IMR-90 (cell line): ENCODE data around the gene RFX1. TPM values are rescaled to one million over a fixed set of nuclear protein-coding genes. Genes with fewer than 3 reads are reported as not detected.

Source experiments
- ATAC-seq: fragments of 200-7000 bp; cut with Tn5 transposase; 2 replicates; pipeline ENCODE4 v1.9.1; 2020; ENCODE audit warnings: low read depth, mild to moderate bottlenecking, moderate library complexity
- BruUV-seq: library from RNA; stranded (reverse); fragments of 400-500 nt; replicated peaks from 2 replicates; lab custom pipeline; 2021; lab: Mats Ljungman, UMichigan
- CTCF ChIA-PET: fragments of 300-600 bp; formaldehyde crosslinking; extraction: SDS; loops from one replicate; lab custom pipeline; 2021; ENCODE audit warnings: antibody characterized with exemption; lab: Yijun Ruan, JAX
- POLR2A ChIA-PET: fragments of 300-600 bp; sonication (Branson Sonifier 250); formaldehyde crosslinking; loops from one replicate; lab custom pipeline; 2022; ENCODE audit warnings: antibody characterized with exemption; ENCODE audit not compliant: unreplicated experiment; lab: Charles Lee
- DNase-seq: peaks from one replicate; pipeline ENCODE4 v3.0.0; 2013
- H2AFZ ChIP-seq: replicated peaks from 2 replicates; pipeline ENCODE3; 2013; ENCODE audit warnings: low read length, mild to moderate bottlenecking; ENCODE audit not compliant: poor library complexity
- H2AK5ac ChIP-seq: 2 replicates; pipeline ENCODE4 v1.6.1; 2013; ENCODE audit warnings: low read depth, low read length, inconsistent platforms
- H2AK9ac ChIP-seq: replicated peaks from 2 replicates; pipeline ENCODE3; 2013; ENCODE audit warnings: mild to moderate bottlenecking, low read depth, low read length, moderate library complexity; ENCODE audit not compliant: poor library complexity
- H2BK120ac ChIP-seq: 2 replicates; pipeline ENCODE4 v1.6.1; 2013; ENCODE audit warnings: low read depth, low read length, inconsistent platforms
- H2BK15ac ChIP-seq: 3 replicates; pipeline ENCODE4 v1.6.1; 2013; ENCODE audit warnings: low read depth, low read length, inconsistent platforms
- H2BK20ac ChIP-seq: 2 replicates; pipeline ENCODE4 v1.6.1; 2013; ENCODE audit warnings: low read depth, mild to moderate bottlenecking, inconsistent platforms, low read length, moderate library complexity
- H2BK5ac ChIP-seq: 2 replicates; pipeline ENCODE4 v1.6.1; 2013; ENCODE audit warnings: mild to moderate bottlenecking, low read depth, low read length, inconsistent platforms; ENCODE audit not compliant: poor library complexity, severe bottlenecking
- H3K14ac ChIP-seq: replicated peaks from 2 replicates; pipeline ENCODE4 v1.6.1; 2013; ENCODE audit warnings: low read depth, low read length, inconsistent platforms
- H3K18ac ChIP-seq: 2 replicates; pipeline ENCODE4 v1.6.1; 2013; ENCODE audit warnings: low read depth, low read length, control low read depth
- H3K23ac ChIP-seq: 2 replicates; pipeline ENCODE4 v1.6.1; 2013; ENCODE audit warnings: low read depth, low read length, inconsistent platforms
- H3K27ac ChIP-seq: 2 replicates; pipeline ENCODE4 v1.5.1; 2013; ENCODE audit warnings: mild to moderate bottlenecking, control low read depth, low read length; ENCODE audit not compliant: insufficient read depth
- H3K27me3 ChIP-seq: 2 replicates; pipeline ENCODE4 v1.6.1; 2013; ENCODE audit warnings: low read length; ENCODE audit not compliant: control insufficient read depth, insufficient read depth
- H3K36me3 ChIP-seq: 2 replicates; pipeline ENCODE4 v1.6.1; 2013; ENCODE audit warnings: low read length, mixed read lengths; ENCODE audit not compliant: control insufficient read depth, insufficient read depth
- H3K4ac ChIP-seq: 2 replicates; pipeline ENCODE4 v1.6.1; 2013; ENCODE audit warnings: low read depth, low read length, inconsistent platforms
- H3K4me1 ChIP-seq: 2 replicates; pipeline ENCODE4 v1.6.1; 2013; ENCODE audit warnings: low read length, mixed read lengths; ENCODE audit not compliant: control insufficient read depth, insufficient read depth
- H3K4me2 ChIP-seq: 2 replicates; pipeline ENCODE4 v1.6.1; 2013; ENCODE audit warnings: low read depth, mild to moderate bottlenecking, control low read depth, low read length, moderate library complexity
- H3K4me3 ChIP-seq: 2 replicates; pipeline ENCODE4 v1.5.1; 2013; ENCODE audit warnings: low read depth, mild to moderate bottlenecking, control low read depth, low read length, moderate library complexity; ENCODE audit not compliant: insufficient read depth
- H3K56ac ChIP-seq: 2 replicates; pipeline ENCODE4 v1.6.1; 2013; ENCODE audit warnings: low read length, inconsistent platforms; ENCODE audit not compliant: insufficient read depth; ENCODE audit errors: extremely low read depth
- H3K79me1 ChIP-seq, 2 experiments: 2 replicates each; pipeline ENCODE4 v1.6.1; 2013; ENCODE audit warnings: low read length in 2 of 2, inconsistent platforms in 1 of 2, low read depth in 1 of 2
- H3K9ac ChIP-seq: 2 replicates; pipeline ENCODE4 v1.6.1; 2013; ENCODE audit warnings: low read depth, low read length, control low read depth
- H3K9me1 ChIP-seq: 2 replicates; pipeline ENCODE4 v1.6.1; 2013; ENCODE audit warnings: low read length, inconsistent platforms; ENCODE audit not compliant: insufficient read depth
- H3K9me3 ChIP-seq: 2 replicates; pipeline ENCODE4 v1.6.1; 2013; ENCODE audit warnings: low read length; ENCODE audit not compliant: control insufficient read depth, insufficient read depth
- H4K20me1 ChIP-seq: 2 replicates; pipeline ENCODE4 v1.6.1; 2013; ENCODE audit warnings: low read length, inconsistent platforms; ENCODE audit not compliant: insufficient read depth
- H4K5ac ChIP-seq: 2 replicates; pipeline ENCODE4 v1.6.1; 2013; ENCODE audit warnings: mild to moderate bottlenecking, low read depth, low read length, control low read depth
- H4K8ac ChIP-seq, 2 experiments: 2 replicates each; pipeline ENCODE4 v1.6.1; 2013; ENCODE audit warnings: low read depth in 2 of 2, low read length in 2 of 2, control low read depth in 1 of 2, inconsistent platforms in 1 of 2
- H4K91ac ChIP-seq: 2 replicates; pipeline ENCODE4 v1.6.1; 2013; ENCODE audit warnings: low read depth, low read length, inconsistent platforms; ENCODE audit not compliant: insufficient read depth
- CEBPB ChIP-seq: IDR thresholded peaks from 2 replicates; pipeline ENCODE4 v1.6.1; 2012; ENCODE audit warnings: low read depth, low read length, improper control_type of control experiment
- CHD1 ChIP-seq: IDR thresholded peaks from 2 replicates; pipeline ENCODE4 v1.6.1; 2012; ENCODE audit warnings: low read depth, low read length, improper control_type of control experiment
- FOS ChIP-seq: fragments of 150-350 bp; IDR thresholded peaks from 2 replicates; pipeline ENCODE4 v1.6.1; 2016; ENCODE audit warnings: low read depth, low read length
- MAFK ChIP-seq: IDR thresholded peaks from 2 replicates; pipeline ENCODE4 v1.6.1; 2012; ENCODE audit warnings: low read depth, low read length, improper control_type of control experiment
- MAZ ChIP-seq: IDR thresholded peaks from 2 replicates; pipeline ENCODE4 v1.6.1; 2012; ENCODE audit warnings: low read depth, mild to moderate bottlenecking, low read length, improper control_type of control experiment, moderate library complexity, borderline replicate concordance
- MXI1 ChIP-seq: IDR thresholded peaks from 2 replicates; pipeline ENCODE4 v1.6.1; 2012; ENCODE audit warnings: low read depth, mild to moderate bottlenecking, low read length, moderate library complexity, borderline replicate concordance
- NFE2L2 ChIP-seq: fragments of 150-350 bp; IDR thresholded peaks from 2 replicates; pipeline ENCODE4 v1.6.1; 2016; ENCODE audit warnings: low read depth, mild to moderate bottlenecking, low read length
- POLR2A ChIP-seq: IDR thresholded peaks from 2 replicates; pipeline ENCODE4 v1.6.1; 2012; ENCODE audit warnings: mild to moderate bottlenecking, low read depth, low read length
- RAD21 ChIP-seq: IDR thresholded peaks from 2 replicates; pipeline ENCODE4 v1.6.1; 2012; ENCODE audit warnings: low read length, improper control_type of control experiment
- RCOR1 ChIP-seq: IDR thresholded peaks from 2 replicates; pipeline ENCODE4 v1.6.1; 2012; ENCODE audit warnings: mild to moderate bottlenecking, low read length, improper control_type of control experiment; ENCODE audit not compliant: insufficient replicate concordance
- RFX5 ChIP-seq: IDR thresholded peaks from 2 replicates; pipeline ENCODE4 v1.8.0; 2012; ENCODE audit warnings: low read depth, mild to moderate bottlenecking, low read length, moderate library complexity
- SMC3 ChIP-seq: fragments of 150-350 bp; IDR thresholded peaks from 2 replicates; pipeline ENCODE4 v1.6.1; 2016; ENCODE audit warnings: low read depth, mild to moderate bottlenecking, antibody characterized with exemption, low read length, moderate library complexity
- WGBS, 2 experiments: methylation state at CpG; one replicate each; pipeline versions ENCODE4 v1.1.5 to v1.1.7; 2013; ENCODE audit warnings: missing lambda C conversion rate in 2 of 2; ENCODE audit not compliant: insufficient read length in 1 of 2; ENCODE audit errors: extremely low coverage in 2 of 2; 5-methylcytosine and 5-hydroxymethylcytosine counted together
- dilution Hi-C: fragments of 300-500 bp; cut with HindIII; formaldehyde crosslinking; loops from one replicate; pipeline ENCODE4 v1.14.3; 2018; ENCODE audit warnings: low sequenced_read_pairs; ENCODE audit not compliant: unreplicated experiment
- in situ Hi-C: fragments of 300-500 bp; cut with MboI; formaldehyde crosslinking; loops from 3 replicates; pipeline ENCODE4 v1.14.3; 2019; ENCODE audit warnings: low sequenced_read_pairs, inconsistent platforms, mixed read lengths
- intact Hi-C: fragments of 100-400 bp; cut with micrococcal nuclease; formaldehyde crosslinking; loops from 2 replicates; pipeline ENCODE4 v1.10.0; 2022
- polyA plus RNA-seq, 3 experiments: library from polyadenylated mRNA; depleted of rRNA; stranded (reverse); fragments of >200 nt; gene quantifications; 2 replicates each; pipeline ENCODE4 v1.2.3, GENCODE V29; 2012; ENCODE audit warnings: low replicate concordance in 1 of 3
- total RNA-seq: library from RNA; depleted of rRNA; stranded (reverse); fragments of >200 nt; gene quantifications from 2 replicates; pipeline ENCODE4 v1.2.3, GENCODE V29; 2012
- TF ChIP-seq, protein P1 (sequence below): conservative IDR thresholded peaks from 2 replicates; pipeline ENCODE4 v1.5.1; 2012; ENCODE audit warnings: mild to moderate bottlenecking, low read depth, low read length, improper control_type of control experiment
- TF ChIP-seq, protein P2 (sequence below): fragments of 150-350 bp; IDR thresholded peaks from 2 replicates; pipeline ENCODE4 v1.6.1; 2016; ENCODE audit warnings: low read depth, mild to moderate bottlenecking, low read length, moderate library complexity, borderline replicate concordance

RFX1 gene
- total and polyA plus RNA-seq, 2 of the 4 experiments (the other 2 are of a cell fraction): 0.36 to 3.1 TPM

DNA sequence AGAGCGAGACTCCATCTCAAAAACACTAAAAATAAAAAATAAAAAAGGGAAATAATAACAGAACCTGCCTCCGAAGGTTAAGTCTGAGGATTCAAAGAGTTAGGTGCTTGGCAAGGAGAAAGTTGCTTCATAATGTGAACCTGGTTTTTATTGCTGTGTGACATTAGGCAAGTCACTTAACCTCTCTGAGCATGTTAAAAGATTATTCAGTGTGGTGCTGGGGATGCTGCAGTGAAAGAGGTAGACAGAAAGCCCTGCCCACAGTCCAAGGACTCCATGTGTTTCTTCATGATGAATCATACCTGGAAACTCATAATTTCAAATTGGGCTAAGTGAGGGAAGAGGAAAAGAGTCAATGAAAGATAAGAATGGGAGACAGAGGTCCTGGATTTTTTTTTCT is 27.8 kb upstream of the RFX1 start:
- no peak overlapping the region for H3K27ac ChIP-seq
- no peak overlapping the region for H2AK9ac ChIP-seq
- POLR2A ChIA-PET: no interaction called here
- H2BK20ac ChIP-seq: no peak overlapping the region
- H3K4me2 ChIP-seq: no peak overlapping the region
- no peaks in the 10 kb centered on the region; the same call in 1 of the 2 replicates for H3K9me1 ChIP-seq
- H4K20me1 ChIP-seq: no peaks in the 10 kb centered on the region
- no peak overlapping the region for H2AFZ ChIP-seq
- TF ChIP-seq CHD1 (no peak), MAZ (no peak), RFX5 (no peak), SMC3 (no peak), MXI1 (no peak), RCOR1 (no peak), RAD21 (no peak), NFE2L2 (no peak), FOS (no peak), CEBPB (no peak), MAFK (no peak), POLR2A (no peak)
- TF ChIP-seq, protein P1, sequence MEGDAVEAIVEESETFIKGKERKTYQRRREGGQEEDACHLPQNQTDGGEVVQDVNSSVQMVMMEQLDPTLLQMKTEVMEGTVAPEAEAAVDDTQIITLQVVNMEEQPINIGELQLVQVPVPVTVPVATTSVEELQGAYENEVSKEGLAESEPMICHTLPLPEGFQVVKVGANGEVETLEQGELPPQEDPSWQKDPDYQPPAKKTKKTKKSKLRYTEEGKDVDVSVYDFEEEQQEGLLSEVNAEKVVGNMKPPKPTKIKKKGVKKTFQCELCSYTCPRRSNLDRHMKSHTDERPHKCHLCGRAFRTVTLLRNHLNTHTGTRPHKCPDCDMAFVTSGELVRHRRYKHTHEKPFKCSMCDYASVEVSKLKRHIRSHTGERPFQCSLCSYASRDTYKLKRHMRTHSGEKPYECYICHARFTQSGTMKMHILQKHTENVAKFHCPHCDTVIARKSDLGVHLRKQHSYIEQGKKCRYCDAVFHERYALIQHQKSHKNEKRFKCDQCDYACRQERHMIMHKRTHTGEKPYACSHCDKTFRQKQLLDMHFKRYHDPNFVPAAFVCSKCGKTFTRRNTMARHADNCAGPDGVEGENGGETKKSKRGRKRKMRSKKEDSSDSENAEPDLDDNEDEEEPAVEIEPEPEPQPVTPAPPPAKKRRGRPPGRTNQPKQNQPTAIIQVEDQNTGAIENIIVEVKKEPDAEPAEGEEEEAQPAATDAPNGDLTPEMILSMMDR: no peak
- TF ChIP-seq, protein P2, sequence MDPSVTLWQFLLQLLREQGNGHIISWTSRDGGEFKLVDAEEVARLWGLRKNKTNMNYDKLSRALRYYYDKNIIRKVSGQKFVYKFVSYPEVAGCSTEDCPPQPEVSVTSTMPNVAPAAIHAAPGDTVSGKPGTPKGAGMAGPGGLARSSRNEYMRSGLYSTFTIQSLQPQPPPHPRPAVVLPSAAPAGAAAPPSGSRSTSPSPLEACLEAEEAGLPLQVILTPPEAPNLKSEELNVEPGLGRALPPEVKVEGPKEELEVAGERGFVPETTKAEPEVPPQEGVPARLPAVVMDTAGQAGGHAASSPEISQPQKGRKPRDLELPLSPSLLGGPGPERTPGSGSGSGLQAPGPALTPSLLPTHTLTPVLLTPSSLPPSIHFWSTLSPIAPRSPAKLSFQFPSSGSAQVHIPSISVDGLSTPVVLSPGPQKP: no peak
- H3K9ac ChIP-seq: no peak overlapping the region
- H4K5ac ChIP-seq: no peak overlapping the region
- no peak overlapping the region for H4K8ac ChIP-seq
- no peaks in the 10 kb centered on the region for H3K4me1 ChIP-seq
- peaks cover 15% of the 10 kb centered on the region; the same call in 1 of the 2 replicates for H3K27me3 ChIP-seq
- H2BK120ac ChIP-seq: no peak overlapping the region
- H3K79me1 ChIP-seq: no peaks in the 10 kb centered on the region
- no peak overlapping the region for H4K91ac ChIP-seq
- intact Hi-C loops (no loop called here), in situ Hi-C loops (no loop called here), dilution Hi-C loops (no loop called here)
- H3K4me3 ChIP-seq: no peak overlapping the region
- H3K56ac ChIP-seq: no peak overlapping the region
- H3K36me3 ChIP-seq: no peaks in the 10 kb centered on the region
- no CpG with 5 or more reads among the region's 2 CpGs for WGBS, 2 experiments
- H3K23ac ChIP-seq: no peak overlapping the region
- CTCF ChIA-PET: no interaction called here
- H2BK15ac ChIP-seq: no peak overlapping the region
- no peak overlapping the region for H3K14ac ChIP-seq
- H3K4ac ChIP-seq: no peak overlapping the region
- ATAC-seq (no peak), DNase-seq (no peak)
- H3K9me3 ChIP-seq: no peaks in the 10 kb centered on the region; the same call in 1 of the 2 replicates
- no peak overlapping the region for H3K18ac ChIP-seq
- H2BK5ac ChIP-seq: no peak overlapping the region
- H2AK5ac ChIP-seq: no peak overlapping the region
- no TSS peak for BruUV-seq
